Subcutaneous abdominal adipose tissue (tissue), 5 donors: Measurements from ENCODE around the gene CAMK2A.

Source experiments
- H3K27ac ChIP-seq: one replicate; pipeline ENCODE4 v1.7.0; 2013; ENCODE audit warnings: low read depth, mild to moderate bottlenecking, inconsistent platforms, low read length, moderate library complexity
- H3K27me3 ChIP-seq, 5 donors: one replicate each; pipeline ENCODE4 v1.7.0; 2013; ENCODE audit warnings: low read length in 5 of 5, inconsistent platforms in 1 of 5; ENCODE audit not compliant: control insufficient read depth in 5 of 5, insufficient read depth in 4 of 5
- H3K36me3 ChIP-seq, 5 donors: one replicate each; pipeline ENCODE4 v1.7.0; 2013; ENCODE audit warnings: low read length in 5 of 5; ENCODE audit not compliant: control insufficient read depth in 5 of 5, insufficient read depth in 5 of 5
- H3K4me1 ChIP-seq, 5 donors: one replicate each; pipeline ENCODE4 v1.7.0; 2013; ENCODE audit warnings: low read length in 5 of 5, mild to moderate bottlenecking in 3 of 5, moderate library complexity in 1 of 5; ENCODE audit not compliant: control insufficient read depth in 5 of 5, insufficient read depth in 5 of 5
- H3K4me3 ChIP-seq, 5 donors: one replicate each; pipeline ENCODE4 v1.7.0; 2013; ENCODE audit warnings: low read length in 5 of 5, low read depth in 1 of 5
- H3K9ac ChIP-seq, 5 donors: one replicate each; pipeline ENCODE4 v1.7.0; 2013; ENCODE audit warnings: low read length in 5 of 5, mild to moderate bottlenecking in 4 of 5, moderate library complexity in 3 of 5
- H3K9me3 ChIP-seq, 5 donors: one replicate each; pipeline ENCODE4 v1.7.0; 2013; ENCODE audit warnings: low read length in 5 of 5; ENCODE audit not compliant: control insufficient read depth in 5 of 5
- donor health status: healthy.
- donor health status: healthy.
- donor health status: healthy.
- donor health status: healthy.
- donor health status: healthy.

Gene CAMK2A

GRCh38 chr5:150289551-150290390, at the start of gene CAMK2A:
Gene CAMK2A (minus strand): TSS chr5:150289773. CDS start chr5:150289625, 148 bp downstream.
- peaks cover 0 to 17% (median 13%) of the 10 kb centered on the region in 5 donors for H3K27me3 ChIP-seq
- no peaks in the 10 kb centered on the region for H3K36me3 ChIP-seq
- H3K9me3 ChIP-seq: no peaks in the 10 kb centered on the region
- no peak within 1 kb of the TSS for H3K27ac ChIP-seq
- no peaks in the 10 kb centered on the region for H3K4me1 ChIP-seq
- H3K4me3 ChIP-seq: no peak within 1 kb of the TSS
- H3K9ac ChIP-seq: no peak within 1 kb of the TSS

- H3K36me3 ChIP-seq: no peaks in the 10 kb centered on the region
- H3K27me3 ChIP-seq: peaks cover 0 to 2% (median 0%) of the 10 kb centered on the region in 5 donors
- H3K27ac ChIP-seq: no peak overlapping the region
- no peak overlapping the region for H3K9ac ChIP-seq
- no peak overlapping the region for H3K4me3 ChIP-seq
- H3K4me1 ChIP-seq: no peaks in the 10 kb centered on the region
- no peaks in the 10 kb centered on the region for H3K9me3 ChIP-seq
Observed at GRCh38 chr5:150339165-150339564, 49.6 kb upstream of the CAMK2A start.

- no peak overlapping the region for H3K9ac ChIP-seq
- H3K4me3 ChIP-seq: no peak overlapping the region
- peaks cover 0 to 2% (median 0%) of the 10 kb centered on the region in 5 donors for H3K27me3 ChIP-seq
- no peaks in the 10 kb centered on the region for H3K36me3 ChIP-seq
- H3K4me1 ChIP-seq: no peaks in the 10 kb centered on the region
- no peaks in the 10 kb centered on the region for H3K9me3 ChIP-seq
- H3K27ac ChIP-seq: no peak overlapping the region
Observed at GRCh38 chr5:150338546-150338945, 49.0 kb upstream of the CAMK2A start.

- no peak overlapping the region for H3K9ac ChIP-seq
- H3K27me3 ChIP-seq: peaks cover 0 to 2% (median 0%) of the 10 kb centered on the region in 5 donors
- no peaks in the 10 kb centered on the region for H3K9me3 ChIP-seq
- no peak overlapping the region for H3K4me3 ChIP-seq
- H3K36me3 ChIP-seq: no peaks in the 10 kb centered on the region
- H3K27ac ChIP-seq: no peak overlapping the region
- H3K4me1 ChIP-seq: no peaks in the 10 kb centered on the region
Observed at GRCh38 chr5:150335778-150336177, 46.2 kb upstream of the CAMK2A start.

DNA sequence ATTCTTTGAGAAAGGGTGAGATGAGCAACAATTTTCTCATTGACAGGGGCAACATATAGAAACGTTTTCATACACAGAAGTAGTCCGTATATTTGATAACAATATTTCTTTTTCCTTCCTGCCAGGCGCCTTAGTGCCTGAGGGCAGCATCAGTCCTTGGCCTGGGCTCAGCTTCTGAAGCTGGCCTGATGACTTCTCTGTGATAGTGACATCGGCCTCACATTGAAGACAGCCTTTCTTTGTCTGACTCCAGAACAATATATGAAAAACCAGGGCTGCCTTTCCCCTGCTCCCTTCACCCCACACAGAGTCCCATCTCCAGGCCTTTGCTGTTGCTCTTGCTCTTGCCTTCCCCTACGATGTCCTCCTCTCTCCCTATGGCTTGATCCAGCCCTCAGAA, 43.8 kb upstream of the CAMK2A start:
- no peaks in the 10 kb centered on the region for H3K27me3 ChIP-seq
- no peak overlapping the region for H3K9ac ChIP-seq
- no peaks in the 10 kb centered on the region for H3K36me3 ChIP-seq
- H3K4me3 ChIP-seq: no peak overlapping the region
- peaks cover 0 to 4% (median 0%) of the 10 kb centered on the region in 5 donors for H3K4me1 ChIP-seq
- no peak overlapping the region for H3K27ac ChIP-seq
- H3K9me3 ChIP-seq: no peaks in the 10 kb centered on the region

DNA sequence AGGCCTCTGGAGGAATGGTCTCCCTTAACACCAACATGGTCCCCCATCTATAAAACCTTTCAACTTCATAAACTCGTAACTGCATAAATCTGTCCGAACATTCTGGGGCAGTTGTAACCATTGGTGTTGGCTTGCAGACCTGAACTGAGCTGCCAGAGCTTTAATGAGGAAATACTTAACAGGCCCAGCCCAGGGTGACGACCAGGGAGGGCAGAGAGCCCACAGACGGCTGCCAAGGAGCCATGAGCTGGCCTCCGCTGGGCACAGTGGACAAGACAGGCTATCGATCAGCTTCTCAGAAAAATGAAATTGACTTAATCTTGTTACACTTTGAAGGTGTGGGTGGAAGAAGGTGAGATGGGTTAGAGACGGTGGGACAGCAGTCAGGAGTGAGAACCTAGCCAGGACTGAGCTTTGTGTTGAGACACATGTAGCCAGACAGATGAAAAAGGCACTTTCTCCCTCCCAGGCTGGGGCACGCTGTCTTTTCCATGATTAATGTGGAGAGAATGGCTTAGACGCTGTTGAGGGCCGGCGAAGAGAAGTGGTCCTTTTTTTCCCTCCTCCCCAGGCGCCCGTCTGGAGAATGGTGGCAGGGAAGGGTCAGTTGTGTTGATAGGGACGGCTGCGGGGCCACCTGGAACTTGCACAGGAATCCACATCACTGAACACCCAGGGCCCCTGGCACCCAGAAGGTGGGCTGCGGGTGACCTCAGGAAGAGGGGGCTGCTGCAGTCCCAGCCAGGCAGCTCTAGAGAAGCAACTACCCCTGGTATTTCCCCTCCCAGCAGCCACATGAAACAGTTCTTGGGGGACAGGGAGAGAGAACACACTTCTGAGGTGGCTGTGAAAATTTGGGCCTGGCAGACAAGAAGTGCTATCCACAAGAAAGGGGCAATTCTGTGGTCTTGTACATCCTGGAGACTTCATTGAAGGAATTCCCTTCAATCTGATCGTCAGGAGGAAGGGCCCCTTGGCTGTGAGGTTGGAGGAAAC, 40.6 kb upstream of the CAMK2A start:
- H3K4me1 ChIP-seq: peaks cover 0 to 4% (median 0%) of the 10 kb centered on the region in 5 donors
- H3K27ac ChIP-seq: no peak overlapping the region
- no peak overlapping the region for H3K9ac ChIP-seq

DNA sequence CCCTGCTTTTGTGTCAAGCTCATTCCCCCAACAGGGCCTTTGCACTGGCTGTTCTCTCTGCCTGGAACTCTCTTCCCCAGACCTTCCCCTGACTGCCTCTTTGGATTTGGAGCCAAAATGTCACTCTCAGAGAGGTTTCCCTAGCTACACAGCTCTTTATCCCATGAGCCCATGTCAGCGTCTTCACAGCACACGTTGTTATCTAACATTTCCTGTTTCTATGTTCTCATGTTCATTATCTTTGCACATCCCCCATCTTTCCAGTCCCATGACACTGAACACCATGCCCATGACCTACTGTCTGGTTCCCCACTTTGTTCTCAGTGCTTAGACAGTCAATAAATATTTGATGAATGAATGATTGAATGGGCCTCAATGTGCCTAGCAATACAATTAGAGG, 39.5 kb upstream of the CAMK2A start:
- no peaks in the 10 kb centered on the region for H3K36me3 ChIP-seq
- H3K9me3 ChIP-seq: no peaks in the 10 kb centered on the region
- H3K27ac ChIP-seq: no peak overlapping the region

More for the DNA sequence above, 40.6 kb upstream of the CAMK2A start:
- H3K27me3 ChIP-seq: peaks cover 0 to 6% (median 0%) of the 10 kb centered on the region in 5 donors
- no peaks in the 10 kb centered on the region for H3K9me3 ChIP-seq
- no peaks in the 10 kb centered on the region for H3K36me3 ChIP-seq
- H3K4me3 ChIP-seq: no peak overlapping the region

DNA sequence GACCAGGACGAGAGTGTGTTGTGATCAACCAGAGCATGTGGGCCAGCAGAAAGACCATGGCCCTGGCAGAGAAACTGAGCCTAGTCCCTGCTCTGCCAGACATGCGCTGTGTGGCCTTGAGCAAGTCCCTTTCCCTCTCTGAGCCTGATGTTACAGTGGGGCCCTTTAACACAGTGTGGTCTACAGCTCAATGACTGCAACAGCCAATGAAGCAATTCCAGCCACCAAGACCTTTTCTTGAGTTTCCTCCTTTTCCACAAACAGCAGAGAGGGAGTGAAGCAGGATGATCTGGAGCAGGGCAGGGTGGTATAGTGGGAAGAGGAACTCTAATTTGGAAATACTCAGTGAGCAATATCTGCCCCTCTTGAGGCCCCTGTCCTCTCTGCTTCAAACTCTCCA, 38.9 kb upstream of the CAMK2A start:
- Histone ChIP-seq H3K27ac (no peak overlapping the region), H3K4me1 (peaks cover 0 to 4% (median 0%) of the 10 kb centered on the region in 5 donors), H3K27me3 (peaks cover 0 to 8% (median 0%) of the 10 kb centered on the region in 5 donors), H3K9ac (no peak overlapping the region), H3K9me3 (no peaks in the 10 kb centered on the region), H3K4me3 (no peak overlapping the region), H3K36me3 (no peaks in the 10 kb centered on the region)

More for the DNA sequence above, 39.5 kb upstream of the CAMK2A start:
- no peak overlapping the region for H3K9ac ChIP-seq
- H3K4me3 ChIP-seq: no peak overlapping the region
- peaks cover 0 to 4% (median 0%) of the 10 kb centered on the region in 5 donors for H3K4me1 ChIP-seq
- peaks cover 0 to 8% (median 0%) of the 10 kb centered on the region in 5 donors for H3K27me3 ChIP-seq

DNA sequence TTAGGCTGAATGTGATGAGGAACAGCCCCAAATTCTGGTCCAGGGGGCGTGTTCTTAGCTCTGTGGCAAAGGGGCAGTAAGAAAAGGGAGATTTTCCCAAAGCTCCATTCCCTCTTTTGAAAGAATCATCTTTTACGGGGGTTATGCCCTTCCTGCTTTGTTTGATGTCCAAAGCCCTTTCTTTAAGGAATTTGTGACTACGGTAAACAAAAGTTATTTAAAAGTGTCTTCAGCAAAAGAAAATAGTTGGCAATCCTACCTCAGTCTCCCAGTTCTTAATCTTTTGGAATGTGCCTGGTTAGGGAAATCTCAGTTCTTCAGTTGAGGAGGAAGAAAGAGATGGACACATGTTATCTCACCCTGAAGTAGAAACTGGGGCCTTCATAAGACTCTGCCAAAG, 37.6 kb upstream of the CAMK2A start:
- peaks cover 0 to 8% (median 0%) of the 10 kb centered on the region in 5 donors for H3K27me3 ChIP-seq
- H3K4me3 ChIP-seq: no peak overlapping the region
- no peaks in the 10 kb centered on the region for H3K36me3 ChIP-seq
- H3K9ac ChIP-seq: no peak overlapping the region
- H3K4me1 ChIP-seq: peaks cover 0 to 4% (median 0%) of the 10 kb centered on the region in 5 donors
- no peaks in the 10 kb centered on the region for H3K9me3 ChIP-seq
- no peak overlapping the region for H3K27ac ChIP-seq
